Measurements from ENCODE around the gene SPNS2. TPM values are rescaled to one million over a fixed set of nuclear protein-coding genes. Genes with fewer than 3 reads are reported as not detected.

Gene SPNS2, protein sequence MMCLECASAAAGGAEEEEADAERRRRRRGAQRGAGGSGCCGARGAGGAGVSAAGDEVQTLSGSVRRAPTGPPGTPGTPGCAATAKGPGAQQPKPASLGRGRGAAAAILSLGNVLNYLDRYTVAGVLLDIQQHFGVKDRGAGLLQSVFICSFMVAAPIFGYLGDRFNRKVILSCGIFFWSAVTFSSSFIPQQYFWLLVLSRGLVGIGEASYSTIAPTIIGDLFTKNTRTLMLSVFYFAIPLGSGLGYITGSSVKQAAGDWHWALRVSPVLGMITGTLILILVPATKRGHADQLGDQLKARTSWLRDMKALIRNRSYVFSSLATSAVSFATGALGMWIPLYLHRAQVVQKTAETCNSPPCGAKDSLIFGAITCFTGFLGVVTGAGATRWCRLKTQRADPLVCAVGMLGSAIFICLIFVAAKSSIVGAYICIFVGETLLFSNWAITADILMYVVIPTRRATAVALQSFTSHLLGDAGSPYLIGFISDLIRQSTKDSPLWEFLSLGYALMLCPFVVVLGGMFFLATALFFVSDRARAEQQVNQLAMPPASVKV
- 0.33 and 0.77 TPM in 2 replicates for total RNA-seq (2021)
- long read RNA-seq = 0 reads

DNA sequence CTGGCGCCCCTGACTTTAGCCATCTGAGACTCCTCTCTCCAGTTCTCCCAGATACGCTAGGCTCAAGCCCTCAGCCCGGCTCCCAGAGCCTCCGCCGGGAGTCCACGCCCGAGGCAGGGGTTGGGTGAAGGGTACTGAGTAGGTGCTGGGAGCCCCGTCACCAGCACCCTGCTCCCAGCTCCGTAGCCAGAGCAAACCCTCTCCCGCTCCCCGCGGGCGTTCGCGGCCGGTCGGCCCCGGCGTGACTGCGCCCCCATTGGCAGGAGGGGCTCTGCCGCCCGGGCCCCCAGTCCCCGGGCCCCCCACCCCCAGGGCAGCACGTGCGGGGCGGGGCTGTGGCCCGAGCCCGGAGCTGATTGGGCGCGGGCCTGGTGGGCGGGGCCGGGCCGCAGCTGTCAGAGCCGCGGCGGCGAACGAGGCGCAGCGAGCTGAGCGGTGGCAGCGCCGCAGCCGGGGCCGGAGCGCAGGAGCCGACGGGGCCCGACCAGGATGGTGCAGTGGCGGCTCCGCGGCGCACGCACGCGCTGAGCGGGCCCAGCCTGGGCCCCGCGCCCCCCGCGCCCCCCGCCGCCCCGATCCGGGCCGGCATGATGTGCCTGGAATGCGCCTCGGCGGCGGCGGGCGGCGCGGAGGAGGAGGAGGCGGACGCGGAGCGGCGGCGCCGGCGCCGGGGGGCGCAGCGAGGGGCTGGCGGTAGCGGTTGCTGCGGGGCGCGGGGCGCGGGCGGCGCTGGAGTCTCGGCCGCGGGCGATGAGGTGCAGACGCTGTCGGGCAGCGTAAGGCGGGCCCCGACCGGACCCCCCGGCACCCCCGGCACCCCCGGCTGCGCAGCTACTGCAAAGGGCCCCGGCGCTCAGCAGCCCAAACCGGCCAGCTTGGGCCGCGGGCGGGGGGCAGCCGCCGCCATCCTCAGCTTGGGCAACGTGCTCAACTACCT, at the start of gene SPNS2:
Gene SPNS2, plus strand, starts transcription at position 421 of the 937 bp plus-strand sequence. Its CDS starts 167 bp downstream, at position 588.
- peaks cover 71% of the 10 kb centered on the region for H3K27me3 Mint-ChIP-seq (ENCODE audit: low read depth)

More for the DNA sequence above, at the start of gene SPNS2:
- Histone ChIP-seq H3K18ac (ENCODE audit: insufficient read length, low read depth, low read length) (peak within 1 kb of the TSS; percentile 25), H3K23ac (ENCODE audit: insufficient read length, low read depth, low read length) (no peak within 1 kb of the TSS), H3K9ac (ENCODE audit: extremely low read depth, insufficient read length, low read length) (no peak within 1 kb of the TSS), H2BK120ac (ENCODE audit: low read depth, low read length, poor library complexity, severe bottlenecking) (no peak within 1 kb of the TSS), H3K4ac (ENCODE audit: low read depth, low read length) (no peak within 1 kb of the TSS), H4K5ac (ENCODE audit: insufficient read length, low read depth, low read length) (no peak within 1 kb of the TSS), H2BK5ac (ENCODE audit: insufficient read length, low read length) (no peak within 1 kb of the TSS), H3K4me1 (ENCODE audit: insufficient read depth, low read length) (no peaks in the 10 kb centered on the region), H3K27me3 (ENCODE audit: insufficient read depth, low read length) (peaks cover 22% of the 10 kb centered on the region), H2AK5ac (ENCODE audit: insufficient read length, low read length) (no peak within 1 kb of the TSS), H3K56ac (ENCODE audit: insufficient read length, low read depth, low read length) (no peak within 1 kb of the TSS), H3T11ph (ENCODE audit: low read length) (no peak within 1 kb of the TSS), H4K20me1 (ENCODE audit: control insufficient read depth, insufficient read depth, insufficient read length) (no peaks in the 10 kb centered on the region), H2BK20ac (ENCODE audit: low read depth, low read length, poor library complexity, severe bottlenecking) (no peak within 1 kb of the TSS), H4K91ac (ENCODE audit: insufficient read length, low read depth, low read length) (no peak within 1 kb of the TSS), H2BK12ac (ENCODE audit: insufficient read length, low read depth, low read length) (no peak within 1 kb of the TSS), H2AFZ (ENCODE audit: low read length) (no peak within 1 kb of the TSS), H3K79me1 (ENCODE audit: insufficient read depth, low read depth, low read length, poor library complexity, severe bottlenecking) (no peaks in the 10 kb centered on the region), H2BK15ac (ENCODE audit: low read depth, low read length) (no peak within 1 kb of the TSS), H3K4me2 (ENCODE audit: insufficient read depth, insufficient read length, low read length) (peak within 1 kb of the TSS; percentile 80), H3K79me2 (ENCODE audit: insufficient read depth, low read length) (no peaks in the 10 kb centered on the region), H3K14ac (ENCODE audit: insufficient read depth, low read length) (peak within 1 kb of the TSS; percentile 51; the same call in 1 of the 2 replicates), H3K23me2 (ENCODE audit: insufficient read length, low read depth, low read length, poor library complexity, severe bottlenecking) (peaks cover 11% of the 10 kb centered on the region), H3K9me3 (ENCODE audit: control insufficient read depth, low read depth, low read length) (no peaks in the 10 kb centered on the region), H3K27ac (ENCODE audit: insufficient read length, low read depth, low read length) (no peak within 1 kb of the TSS), H4K8ac (replicated peaks; ENCODE audit: insufficient read length, low read depth, low read length) (no peak within 1 kb of the TSS)
- Mint-ChIP-seq H3K27ac (no peak within 1 kb of the TSS; a peak in 1 of 7 replicates), H3K36me3 (ENCODE audit: insufficient read depth in 1 of 3, low read depth in 3 of 3) (no peaks in the 10 kb centered on the region), H3K9me3 (no peaks in the 10 kb centered on the region; a peak in 1 of 5 replicates), H3K4me3 (peak within 1 kb of the TSS; percentile 68 to 88), H3K4me1 (peaks cover 11 to 20% of the 10 kb centered on the region in 2 experiments)
- WGBS (ENCODE audit: extremely low coverage, insufficient read length, low lambda C conversion rate) = no CpG with 5 or more reads among the region's 117 CpGs
- DNase-seq = peak; percentile 81
- TF ChIP-seq, protein P1, sequence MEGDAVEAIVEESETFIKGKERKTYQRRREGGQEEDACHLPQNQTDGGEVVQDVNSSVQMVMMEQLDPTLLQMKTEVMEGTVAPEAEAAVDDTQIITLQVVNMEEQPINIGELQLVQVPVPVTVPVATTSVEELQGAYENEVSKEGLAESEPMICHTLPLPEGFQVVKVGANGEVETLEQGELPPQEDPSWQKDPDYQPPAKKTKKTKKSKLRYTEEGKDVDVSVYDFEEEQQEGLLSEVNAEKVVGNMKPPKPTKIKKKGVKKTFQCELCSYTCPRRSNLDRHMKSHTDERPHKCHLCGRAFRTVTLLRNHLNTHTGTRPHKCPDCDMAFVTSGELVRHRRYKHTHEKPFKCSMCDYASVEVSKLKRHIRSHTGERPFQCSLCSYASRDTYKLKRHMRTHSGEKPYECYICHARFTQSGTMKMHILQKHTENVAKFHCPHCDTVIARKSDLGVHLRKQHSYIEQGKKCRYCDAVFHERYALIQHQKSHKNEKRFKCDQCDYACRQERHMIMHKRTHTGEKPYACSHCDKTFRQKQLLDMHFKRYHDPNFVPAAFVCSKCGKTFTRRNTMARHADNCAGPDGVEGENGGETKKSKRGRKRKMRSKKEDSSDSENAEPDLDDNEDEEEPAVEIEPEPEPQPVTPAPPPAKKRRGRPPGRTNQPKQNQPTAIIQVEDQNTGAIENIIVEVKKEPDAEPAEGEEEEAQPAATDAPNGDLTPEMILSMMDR (conservative IDR thresholded peaks at IDR 0.05) = no peak
